ENCODE results near the gene NFX1.

DNA sequence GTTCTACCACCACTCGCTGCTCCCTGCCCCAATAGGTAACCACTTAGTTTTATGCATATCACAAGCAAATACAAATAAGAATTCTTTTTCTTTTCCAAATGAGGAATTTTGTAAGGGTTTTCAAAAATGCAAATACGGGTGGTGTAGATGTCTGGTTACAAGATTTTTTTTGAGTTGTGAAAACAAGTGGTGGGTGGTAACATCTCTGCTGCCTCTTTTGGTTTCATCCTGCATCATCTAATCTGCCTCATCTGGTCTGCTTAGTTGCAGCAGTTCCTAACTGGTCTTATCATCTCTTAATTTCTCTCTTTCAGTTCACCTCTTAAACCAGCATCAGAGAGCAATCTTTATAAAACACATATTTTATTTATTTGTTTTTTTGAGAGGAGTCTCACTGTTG is 5.3 kb downstream of the NFX1 start:
- no peak for TF ChIP-seq POLR2A (IDR thresholded peaks at IDR 0.05)
- TF ChIP-seq, protein P1, sequence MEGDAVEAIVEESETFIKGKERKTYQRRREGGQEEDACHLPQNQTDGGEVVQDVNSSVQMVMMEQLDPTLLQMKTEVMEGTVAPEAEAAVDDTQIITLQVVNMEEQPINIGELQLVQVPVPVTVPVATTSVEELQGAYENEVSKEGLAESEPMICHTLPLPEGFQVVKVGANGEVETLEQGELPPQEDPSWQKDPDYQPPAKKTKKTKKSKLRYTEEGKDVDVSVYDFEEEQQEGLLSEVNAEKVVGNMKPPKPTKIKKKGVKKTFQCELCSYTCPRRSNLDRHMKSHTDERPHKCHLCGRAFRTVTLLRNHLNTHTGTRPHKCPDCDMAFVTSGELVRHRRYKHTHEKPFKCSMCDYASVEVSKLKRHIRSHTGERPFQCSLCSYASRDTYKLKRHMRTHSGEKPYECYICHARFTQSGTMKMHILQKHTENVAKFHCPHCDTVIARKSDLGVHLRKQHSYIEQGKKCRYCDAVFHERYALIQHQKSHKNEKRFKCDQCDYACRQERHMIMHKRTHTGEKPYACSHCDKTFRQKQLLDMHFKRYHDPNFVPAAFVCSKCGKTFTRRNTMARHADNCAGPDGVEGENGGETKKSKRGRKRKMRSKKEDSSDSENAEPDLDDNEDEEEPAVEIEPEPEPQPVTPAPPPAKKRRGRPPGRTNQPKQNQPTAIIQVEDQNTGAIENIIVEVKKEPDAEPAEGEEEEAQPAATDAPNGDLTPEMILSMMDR (IDR thresholded peaks at IDR 0.05), result no peak
